AG04449 (cell line): ENCODE measurements around the gene MYCBPAP.

Experiments
- CTCF ChIA-PET: fragments of 350-600 bp; formaldehyde crosslinking; extraction: SDS; loops from one replicate; lab custom pipeline; 2021; ENCODE audit warnings: antibody characterized with exemption; lab: Yijun Ruan, JAX
- POLR2A ChIA-PET: fragments of 400-600, 350-600 bp; formaldehyde crosslinking; extraction: SDS; loops from one replicate; lab custom pipeline; 2020; ENCODE audit warnings: antibody characterized with exemption, inconsistent platforms; lab: Yijun Ruan, JAX
- DNase-seq: peaks from one replicate; pipeline ENCODE4 v3.0.0-alpha.2; 2010; ENCODE audit warnings: low read depth, low spot score
- H3K4me3 ChIP-seq: 2 replicates; pipeline ENCODE4 v1.5.1; 2011; ENCODE audit warnings: low read depth, mild to moderate bottlenecking, control low read depth, low read length
- TF ChIP-seq, protein P1 (sequence below): IDR thresholded peaks from one replicate; pipeline ENCODE4 v1.5.1; 2011; ENCODE audit warnings: mild to moderate bottlenecking, moderate library complexity, low read length, control low read depth, inconsistent platforms; ENCODE audit not compliant: insufficient read depth; ENCODE audit errors: missing control alignments

Gene MYCBPAP

DNA sequence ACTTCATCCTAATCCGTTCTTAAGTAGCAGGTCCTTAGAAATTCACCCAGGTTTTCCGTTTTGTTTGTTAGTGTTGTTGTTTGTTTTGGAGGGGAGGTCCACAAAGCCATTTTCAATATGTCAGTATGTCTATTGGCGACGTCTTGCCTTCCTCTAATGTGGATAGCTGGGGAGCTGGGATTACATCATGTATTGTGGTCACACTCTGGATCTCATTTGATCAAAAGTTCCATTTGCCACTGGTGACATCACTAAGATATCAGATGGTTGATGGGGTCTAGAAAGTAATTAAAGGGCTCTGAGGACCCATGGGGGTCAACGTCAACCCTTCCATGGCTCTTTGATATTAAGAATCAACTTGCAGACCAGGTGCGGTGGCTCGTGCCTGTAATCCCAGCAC lies 21.6 kb downstream of the MYCBPAP start:
- POLR2A ChIA-PET = no interaction called here
- TF ChIP-seq, protein P1, sequence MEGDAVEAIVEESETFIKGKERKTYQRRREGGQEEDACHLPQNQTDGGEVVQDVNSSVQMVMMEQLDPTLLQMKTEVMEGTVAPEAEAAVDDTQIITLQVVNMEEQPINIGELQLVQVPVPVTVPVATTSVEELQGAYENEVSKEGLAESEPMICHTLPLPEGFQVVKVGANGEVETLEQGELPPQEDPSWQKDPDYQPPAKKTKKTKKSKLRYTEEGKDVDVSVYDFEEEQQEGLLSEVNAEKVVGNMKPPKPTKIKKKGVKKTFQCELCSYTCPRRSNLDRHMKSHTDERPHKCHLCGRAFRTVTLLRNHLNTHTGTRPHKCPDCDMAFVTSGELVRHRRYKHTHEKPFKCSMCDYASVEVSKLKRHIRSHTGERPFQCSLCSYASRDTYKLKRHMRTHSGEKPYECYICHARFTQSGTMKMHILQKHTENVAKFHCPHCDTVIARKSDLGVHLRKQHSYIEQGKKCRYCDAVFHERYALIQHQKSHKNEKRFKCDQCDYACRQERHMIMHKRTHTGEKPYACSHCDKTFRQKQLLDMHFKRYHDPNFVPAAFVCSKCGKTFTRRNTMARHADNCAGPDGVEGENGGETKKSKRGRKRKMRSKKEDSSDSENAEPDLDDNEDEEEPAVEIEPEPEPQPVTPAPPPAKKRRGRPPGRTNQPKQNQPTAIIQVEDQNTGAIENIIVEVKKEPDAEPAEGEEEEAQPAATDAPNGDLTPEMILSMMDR = no peak
- CTCF ChIA-PET = interaction anchor here (0.8 kb wide), 1 partner anchor 47 kb away, joined by 3 read pairs; no protein-coding TSS in a partner anchor
- no peak for DNase-seq
- no peak overlapping the region for H3K4me3 ChIP-seq

DNA sequence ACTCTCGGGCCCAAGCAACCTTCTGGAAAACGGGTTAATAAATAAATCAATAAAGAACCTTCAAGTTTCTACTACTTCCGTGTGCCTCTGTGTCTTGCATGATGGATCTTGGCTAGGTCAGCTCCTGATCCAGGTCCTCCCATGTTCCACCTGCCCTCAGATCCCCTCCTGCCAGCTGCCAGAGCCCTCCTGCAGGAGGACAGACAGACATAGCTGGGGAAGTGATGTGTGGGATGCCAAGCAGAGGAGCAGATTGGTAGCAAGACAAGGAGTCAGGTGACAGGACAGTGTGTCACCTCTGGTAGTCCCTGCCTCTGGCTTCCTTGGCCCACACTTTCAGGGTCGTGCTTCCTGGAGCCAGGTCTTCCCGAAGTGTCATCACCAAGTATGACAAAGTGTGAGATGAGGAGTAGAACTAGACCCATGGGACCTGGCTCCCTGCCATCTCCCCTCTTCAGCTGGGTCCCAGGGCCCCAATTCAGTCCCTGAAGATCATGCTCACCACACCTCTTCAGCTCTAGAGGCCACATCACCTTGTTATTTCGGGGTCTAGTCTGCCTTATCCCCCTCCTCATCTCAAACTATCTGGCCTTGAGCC lies 23.3 kb downstream of the MYCBPAP start:
- TF ChIP-seq, protein P1 = no peak
- CTCF ChIA-PET = interaction anchor here (1.0 to 2.0 kb wide), 6 partner anchors 10 to 49 kb away, joined by 3 to 6 read pairs (median 4); partner anchors contain the start of gene SPATA20
- no peak for DNase-seq
- POLR2A ChIA-PET = interaction anchor here (1.9 kb wide), 1 partner anchor 10 kb away, joined by 4 read pairs; no protein-coding TSS in a partner anchor
- no peak overlapping the region for H3K4me3 ChIP-seq

DNA sequence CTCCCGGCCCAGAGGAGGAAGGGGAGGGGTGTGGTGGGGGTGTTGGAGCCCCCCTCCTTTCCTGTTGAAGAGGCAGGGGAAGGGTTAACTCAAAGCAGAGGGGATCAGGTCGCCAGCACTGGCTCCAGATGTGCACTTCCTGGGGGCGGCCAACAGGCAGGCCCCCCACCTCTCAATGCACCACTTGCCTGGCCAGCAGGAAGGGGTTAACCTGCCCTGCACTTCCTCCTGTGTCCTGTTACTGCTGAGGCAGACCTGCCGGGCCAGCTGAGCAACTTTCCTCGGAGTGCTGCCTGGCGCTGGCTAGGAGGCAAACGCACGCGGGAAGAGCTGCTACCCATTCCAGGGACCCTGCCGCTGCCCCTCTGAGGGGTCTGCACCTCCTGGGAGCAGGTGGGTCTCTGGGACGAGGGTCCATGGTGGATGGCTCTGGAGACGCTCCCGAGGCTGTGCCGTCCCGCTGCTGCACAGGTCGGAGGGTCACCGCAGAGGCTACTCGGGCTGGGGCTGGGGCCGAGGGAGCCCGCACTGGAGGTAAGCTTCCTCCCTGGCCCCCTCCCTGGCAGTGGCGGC lies 24.3 kb downstream of the MYCBPAP start, which contains the start of gene EPN3:
Gene EPN3 (plus strand): TSS at position 284 of the 573 bp plus-strand sequence. CDS start 3,822 bp downstream, outside the sequence.
- POLR2A ChIA-PET = interaction anchor here (1.9 kb wide), 1 partner anchor 9 kb away, joined by 4 read pairs; no protein-coding TSS in a partner anchor
- TF ChIP-seq, protein P1 = no peak
- no peak for DNase-seq
- H3K4me3 ChIP-seq = no peak within 1 kb of the TSS
- CTCF ChIA-PET = interaction anchor here (0.7 to 2.0 kb wide), 6 partner anchors 8 to 53 kb away, joined by 3 to 6 read pairs (median 4); no protein-coding TSS in a partner anchor

DNA sequence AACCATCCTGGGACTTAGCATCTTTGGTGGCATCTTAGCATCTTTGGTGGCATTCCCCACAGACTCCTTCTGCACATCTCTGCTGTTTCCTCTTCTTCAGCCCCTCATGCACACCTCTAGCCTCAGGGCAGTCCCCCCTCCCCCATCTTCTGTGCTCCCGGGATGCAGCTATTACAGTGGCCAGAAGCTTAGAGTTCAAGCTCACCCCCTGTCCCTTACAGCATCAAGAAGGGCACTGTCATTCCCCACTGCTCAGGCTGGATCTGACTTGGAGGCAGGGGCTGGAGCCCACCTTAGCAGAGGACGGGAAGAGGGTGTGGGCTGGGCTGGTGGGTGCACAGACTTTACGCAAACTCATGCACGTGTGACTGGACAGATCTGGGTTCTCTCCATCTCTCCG lies 24.9 kb downstream of the MYCBPAP start:
- TF ChIP-seq, protein P1 = no peak
- CTCF ChIA-PET = interaction anchor here (0.8 to 2.0 kb wide), 5 partner anchors 8 to 161 kb away, joined by 3 to 6 read pairs (median 3); no protein-coding TSS in a partner anchor
- DNase-seq = no peak
- H3K4me3 ChIP-seq = no peak overlapping the region
- POLR2A ChIA-PET = interaction anchor here (1.9 kb wide), 1 partner anchor 9 kb away, joined by 4 read pairs; no protein-coding TSS in a partner anchor

DNA sequence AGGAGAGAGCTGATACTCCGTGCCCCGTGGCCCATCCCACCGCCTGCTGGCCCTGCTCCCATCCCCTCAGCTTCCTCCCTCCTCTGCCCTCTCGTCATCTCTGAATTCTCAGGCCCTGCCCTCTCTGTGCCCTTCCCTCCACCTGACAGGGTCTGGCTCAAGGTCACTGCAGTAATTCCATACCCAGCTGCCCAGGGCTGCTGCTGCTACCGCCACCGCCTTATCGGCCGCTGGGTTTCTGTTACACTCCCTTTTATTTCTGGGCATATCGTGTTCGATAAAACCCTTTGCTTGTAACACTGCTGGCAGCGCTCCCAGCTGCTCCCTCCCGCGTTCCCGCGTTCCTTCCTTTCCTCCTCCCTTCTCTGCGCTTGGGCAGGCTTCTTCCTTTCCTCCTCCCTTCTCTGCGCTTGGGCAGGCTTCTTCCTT lies 25.5 kb downstream of the MYCBPAP start:
- no peak for DNase-seq
- no peak overlapping the region for H3K4me3 ChIP-seq
- TF ChIP-seq, protein P1 = no peak
- CTCF ChIA-PET = interaction anchor here (0.8 to 1.4 kb wide), 4 partner anchors 8 to 161 kb away, joined by 3 to 4 read pairs (median 3); no protein-coding TSS in a partner anchor
- POLR2A ChIA-PET = no interaction called here
